NCI-H2227 treated with DMSO at 0.1 percent for 48 hours (cell line): Measurements from ENCODE around the gene LACTBL1.

ENCODE experiments used
- DNase-seq: peaks from one replicate; lab custom pipeline; 2025; lab: John Stamatoyannopoulos, UW

LACTBL1 gene

DNA sequence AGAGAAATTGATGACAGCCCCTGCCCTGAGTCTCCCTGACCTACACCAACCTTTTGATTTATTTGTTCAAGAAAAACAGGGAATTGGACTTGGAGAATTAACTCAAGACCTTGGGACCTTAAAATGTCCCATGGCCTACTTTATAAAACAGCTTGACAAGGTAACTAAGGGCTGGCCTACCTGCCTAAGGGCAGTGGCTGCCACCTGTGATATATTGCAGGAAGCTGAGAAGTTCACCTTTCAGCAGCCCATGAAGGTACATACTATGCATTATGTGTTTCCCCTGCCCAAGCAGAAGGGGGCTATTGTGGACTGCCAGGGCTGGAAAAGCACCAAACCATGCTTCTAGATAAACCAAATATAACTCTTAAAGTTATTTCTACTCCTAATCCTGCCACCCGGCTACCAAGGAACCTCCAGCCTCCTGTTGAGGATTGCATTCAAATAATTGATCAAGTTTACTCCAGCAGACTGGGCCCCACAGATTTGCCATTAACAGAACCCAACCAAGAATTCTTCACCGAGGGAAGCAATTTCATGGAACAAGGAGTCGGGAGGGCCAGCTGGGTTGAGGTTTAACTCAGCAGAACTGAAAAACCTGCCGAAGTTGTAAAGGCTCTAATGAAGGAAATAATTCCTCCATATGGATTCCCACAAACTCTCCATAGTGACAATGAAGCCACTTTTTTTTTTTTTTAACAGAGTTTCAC lies 28.2 kb downstream of the LACTBL1 start:
- DNase-seq: no peak

DNA sequence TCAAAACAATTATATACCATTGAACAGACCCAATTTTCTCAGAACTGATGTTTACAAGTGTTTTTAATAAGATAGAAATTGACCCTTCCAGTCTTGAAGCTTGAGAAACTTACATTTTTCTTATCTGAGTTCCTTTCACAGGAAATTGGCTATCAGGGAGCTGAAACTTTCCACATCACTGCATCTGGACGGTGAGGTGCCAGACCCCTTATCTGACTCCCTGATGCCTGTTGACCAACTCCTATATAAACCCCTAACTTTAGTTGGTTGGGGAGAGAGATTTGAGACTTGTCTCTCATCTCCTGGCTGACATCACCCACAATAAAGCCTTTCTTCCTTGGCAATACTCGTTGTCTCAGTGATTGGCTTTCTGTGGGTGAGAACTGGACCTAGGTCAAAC lies 31.4 kb downstream of the LACTBL1 start:
- DNase-seq: no peak

DNA sequence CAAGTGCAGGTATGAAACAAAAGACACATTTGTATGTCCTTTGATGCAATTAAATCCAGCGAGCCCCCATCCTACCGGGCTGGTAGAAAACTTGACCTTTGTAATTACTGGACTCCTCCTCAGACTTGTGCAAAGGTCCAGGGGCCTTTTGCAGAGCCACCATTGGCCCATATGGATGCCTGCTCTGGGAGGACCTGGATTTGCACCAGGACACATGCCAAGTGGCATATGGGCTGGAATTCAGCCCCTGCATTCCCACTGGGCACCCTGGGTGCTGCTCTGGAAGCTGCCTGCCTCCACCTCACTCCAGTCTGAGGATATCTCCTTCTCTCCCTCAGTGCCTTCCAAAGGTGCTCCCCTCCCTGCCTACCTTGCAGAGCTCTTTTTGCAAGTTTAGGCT lies 36.0 kb downstream of the LACTBL1 start:
- no peak for DNase-seq

DNA sequence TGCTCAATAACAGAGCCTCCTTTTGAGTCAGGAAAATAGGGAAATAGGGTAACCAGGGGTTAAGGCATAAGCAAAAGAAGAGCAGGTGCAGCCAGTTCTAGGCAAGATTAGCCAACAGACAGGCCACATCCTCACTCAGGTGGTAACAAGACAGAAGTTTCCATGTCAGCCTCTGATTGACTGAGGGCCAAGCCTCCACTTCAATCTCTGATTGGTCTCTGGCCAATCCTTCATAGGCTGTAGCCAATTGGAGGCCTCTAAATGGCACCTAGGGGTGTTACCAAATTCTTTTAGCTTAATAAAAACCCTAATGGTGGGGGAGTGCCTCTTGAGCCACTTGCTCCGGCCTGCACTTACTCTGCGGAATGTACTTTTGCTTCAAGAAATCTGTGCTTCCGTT lies 37.2 kb downstream of the LACTBL1 start:
- DNase-seq: no peak

DNA sequence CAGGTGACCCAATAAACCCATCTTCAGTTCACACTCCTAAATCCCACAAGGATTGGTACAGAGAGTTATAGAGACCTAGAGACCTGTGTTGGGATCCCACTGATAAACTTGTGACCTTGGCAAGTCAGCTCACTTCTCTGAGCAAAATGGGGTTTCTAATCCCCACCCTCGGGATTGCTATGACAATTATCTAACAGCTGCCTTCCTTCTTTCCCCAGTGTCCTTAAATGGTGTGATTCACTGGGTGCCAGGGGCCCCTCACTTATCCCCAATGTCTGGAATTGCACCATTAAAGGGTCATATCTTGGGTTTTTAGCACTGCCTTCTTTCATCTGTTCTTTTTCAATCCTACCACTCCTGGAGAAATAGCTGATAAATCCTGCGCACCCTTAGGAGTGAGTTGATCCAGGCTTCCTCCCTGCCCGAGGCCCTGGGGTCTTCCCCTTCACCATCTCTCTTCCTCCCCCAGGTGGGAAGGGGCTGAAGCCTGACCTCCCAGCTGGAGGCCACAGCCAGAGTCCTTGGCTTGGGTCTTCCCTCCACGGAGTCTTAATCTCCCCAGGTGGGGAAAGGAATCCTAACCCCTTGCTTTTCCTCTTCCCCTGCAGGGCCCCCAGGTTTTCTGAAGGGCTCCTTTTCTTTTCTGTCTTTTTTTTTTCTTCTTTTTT lies 39.7 kb downstream of the LACTBL1 start:
- no peak for DNase-seq

DNA sequence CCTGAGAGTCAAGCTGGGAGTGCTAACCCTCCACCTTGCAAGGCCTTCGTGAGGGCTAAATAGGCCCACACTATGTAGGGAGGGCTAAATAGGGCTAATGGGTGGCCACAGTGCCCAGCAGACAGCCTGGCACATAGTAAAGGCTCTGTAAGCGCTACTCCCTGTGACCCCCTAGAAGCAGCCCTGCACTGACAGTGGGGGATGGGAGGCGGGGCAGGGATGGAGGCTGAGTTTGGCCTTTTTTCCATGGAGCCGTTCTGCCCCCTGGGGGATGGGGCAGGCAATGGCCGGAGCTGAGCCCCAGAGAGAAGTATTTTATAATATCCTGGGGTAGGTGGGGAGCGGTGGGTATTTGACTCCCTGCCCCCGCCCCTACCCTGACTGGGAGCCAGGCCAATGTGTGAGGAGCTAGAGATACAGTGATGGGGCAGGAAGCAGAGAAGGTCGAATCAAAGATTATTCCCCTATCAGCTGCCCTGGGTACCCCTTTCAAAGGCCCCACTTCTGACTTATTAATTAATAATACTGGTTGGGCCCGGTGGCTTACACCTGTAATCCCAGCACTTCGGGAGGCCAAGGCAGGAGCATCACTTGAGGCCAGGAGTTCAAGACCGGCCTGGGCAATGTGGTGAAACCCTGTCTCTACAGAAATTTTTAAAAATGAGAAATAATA lies 42.3 kb downstream of the LACTBL1 start:
- no peak for DNase-seq

DNA sequence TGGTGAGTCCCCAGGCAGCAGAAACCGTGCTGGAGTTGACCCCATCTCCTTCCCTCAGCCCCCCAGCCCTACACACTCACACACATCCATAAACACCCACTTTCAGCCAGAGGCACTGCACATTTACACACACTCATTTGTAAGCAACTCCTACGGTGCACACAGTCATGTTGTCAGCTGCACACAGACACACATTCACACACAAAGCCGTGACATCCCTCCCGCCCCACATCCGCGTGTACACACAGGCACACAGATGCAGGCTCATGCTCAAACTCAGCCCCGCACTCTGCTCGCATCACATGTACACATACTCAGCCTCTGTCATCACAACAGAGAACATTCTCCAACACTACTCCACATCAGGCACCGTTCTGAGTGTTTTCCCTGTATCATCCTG lies 47.6 kb downstream of the LACTBL1 start:
- DNase-seq: no peak

DNA sequence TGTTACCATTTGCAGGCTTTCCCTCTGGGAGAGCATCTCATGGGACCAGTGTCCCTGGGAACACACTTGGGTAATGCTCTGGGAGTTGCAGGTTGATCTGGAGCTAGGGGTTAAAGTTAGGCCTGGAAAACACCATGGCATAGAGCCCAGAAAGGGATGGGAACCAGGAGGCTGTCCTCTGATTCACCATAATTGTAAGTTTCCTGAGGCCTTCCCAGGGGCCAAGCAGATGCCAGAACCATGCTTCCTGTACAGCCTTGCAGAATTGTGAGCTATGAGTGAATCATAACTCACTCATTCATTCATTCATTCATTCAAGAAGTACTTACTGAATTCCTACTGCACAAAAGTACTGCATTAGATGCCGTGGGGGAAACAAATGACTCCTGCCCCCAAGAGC lies 50.0 kb downstream of the LACTBL1 start:
- no peak for DNase-seq

DNA sequence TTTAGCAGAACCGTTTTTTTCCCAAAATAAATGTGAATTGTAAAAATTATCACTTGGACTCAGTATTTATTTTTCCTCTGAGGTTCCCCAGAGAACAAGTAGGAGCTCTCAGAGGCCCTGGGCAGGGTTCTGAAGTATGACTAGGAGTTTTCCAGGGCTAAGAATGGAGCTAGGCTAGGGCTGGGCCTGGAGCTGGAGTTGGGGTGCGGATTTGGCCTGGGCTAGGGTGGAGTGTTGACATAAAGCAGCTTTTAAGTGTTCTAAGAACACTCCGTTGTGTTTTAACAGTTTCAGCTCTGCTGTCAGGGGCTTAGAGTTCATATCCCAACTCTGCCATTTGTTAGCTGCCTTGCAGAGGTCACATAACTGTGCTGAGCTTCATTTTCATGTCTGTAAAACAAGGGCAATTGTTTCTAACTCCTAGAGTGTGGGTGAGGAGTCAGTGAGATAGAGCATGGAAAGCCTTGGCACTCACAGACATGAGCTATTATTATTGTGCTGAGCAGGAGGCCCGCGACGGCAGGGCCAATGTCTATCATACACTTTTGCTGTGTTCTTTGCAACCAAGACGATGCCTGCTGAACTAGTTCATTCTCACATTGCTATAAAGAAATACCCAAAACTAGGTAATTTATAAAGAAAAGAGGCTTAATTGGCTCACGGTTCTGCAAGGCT lies 51.1 kb downstream of the LACTBL1 start:
- no peak for DNase-seq

DNA sequence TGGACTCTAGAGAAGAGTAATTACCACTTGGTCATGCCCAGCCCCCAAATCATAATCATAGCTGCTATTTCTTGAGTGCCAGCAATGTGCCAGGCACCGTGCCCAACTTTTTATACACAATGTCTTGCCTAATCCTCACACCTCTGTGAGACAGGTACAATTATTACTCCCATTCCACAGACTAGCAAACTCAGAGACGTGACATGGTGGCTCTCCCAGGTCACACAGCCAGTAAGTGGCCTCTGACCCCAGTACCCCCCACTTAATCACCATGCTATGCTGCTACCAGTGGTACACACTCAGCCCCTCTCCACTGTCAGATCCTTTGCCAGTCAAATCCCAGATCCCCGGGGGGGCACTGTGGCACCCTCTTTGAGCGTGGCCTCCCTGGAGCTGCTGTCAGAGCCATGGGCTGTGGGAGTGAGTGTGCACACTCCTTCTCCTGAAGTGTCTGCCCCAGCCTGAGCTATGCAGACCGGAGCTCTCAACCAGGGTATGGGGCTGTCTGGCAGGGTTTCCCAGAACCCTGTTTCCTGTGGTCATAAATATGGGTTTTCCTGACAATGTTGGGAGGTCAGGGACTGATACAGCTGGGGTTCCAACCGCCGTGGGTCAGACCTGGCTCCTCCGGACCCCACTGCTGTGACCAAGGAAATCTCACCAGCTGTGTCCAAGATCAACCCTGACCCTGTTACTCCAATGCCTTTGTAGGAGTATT lies 51.8 kb downstream of the LACTBL1 start:
- no peak for DNase-seq

DNA sequence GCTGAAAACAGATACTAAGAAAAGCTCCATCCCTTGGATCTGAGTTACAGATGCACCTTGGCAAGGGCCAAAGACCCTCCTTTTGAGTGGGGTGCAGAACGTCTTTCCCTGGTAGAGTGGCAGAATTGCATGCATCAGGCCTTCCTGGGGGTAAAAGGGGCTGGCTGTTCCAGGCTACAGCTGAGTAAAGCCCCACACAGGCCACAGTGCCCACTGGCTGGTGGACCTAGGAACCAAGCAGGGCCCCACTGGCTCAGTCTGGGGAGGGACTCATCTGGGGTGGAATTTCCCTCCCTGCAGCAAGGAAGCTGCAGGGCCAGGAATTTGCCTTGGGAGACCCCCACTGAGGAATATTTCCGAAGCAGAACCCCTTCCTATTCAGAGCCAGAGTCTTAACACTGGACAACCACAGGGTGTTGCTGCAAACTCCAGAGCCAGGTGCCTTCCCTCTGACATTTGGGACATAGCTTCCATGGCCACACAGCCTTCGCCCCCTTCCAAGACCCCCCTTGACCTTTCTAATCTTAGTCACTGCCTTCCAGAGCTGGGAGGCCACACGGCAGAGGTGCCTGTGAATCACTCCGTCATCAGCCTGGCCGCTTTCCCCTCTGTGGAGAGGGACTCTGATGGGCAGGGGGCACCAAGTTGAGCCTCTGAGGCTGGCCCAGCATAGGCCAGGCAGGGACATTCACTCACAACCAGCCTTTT lies 52.5 kb downstream of the LACTBL1 start:
- no peak for DNase-seq

DNA sequence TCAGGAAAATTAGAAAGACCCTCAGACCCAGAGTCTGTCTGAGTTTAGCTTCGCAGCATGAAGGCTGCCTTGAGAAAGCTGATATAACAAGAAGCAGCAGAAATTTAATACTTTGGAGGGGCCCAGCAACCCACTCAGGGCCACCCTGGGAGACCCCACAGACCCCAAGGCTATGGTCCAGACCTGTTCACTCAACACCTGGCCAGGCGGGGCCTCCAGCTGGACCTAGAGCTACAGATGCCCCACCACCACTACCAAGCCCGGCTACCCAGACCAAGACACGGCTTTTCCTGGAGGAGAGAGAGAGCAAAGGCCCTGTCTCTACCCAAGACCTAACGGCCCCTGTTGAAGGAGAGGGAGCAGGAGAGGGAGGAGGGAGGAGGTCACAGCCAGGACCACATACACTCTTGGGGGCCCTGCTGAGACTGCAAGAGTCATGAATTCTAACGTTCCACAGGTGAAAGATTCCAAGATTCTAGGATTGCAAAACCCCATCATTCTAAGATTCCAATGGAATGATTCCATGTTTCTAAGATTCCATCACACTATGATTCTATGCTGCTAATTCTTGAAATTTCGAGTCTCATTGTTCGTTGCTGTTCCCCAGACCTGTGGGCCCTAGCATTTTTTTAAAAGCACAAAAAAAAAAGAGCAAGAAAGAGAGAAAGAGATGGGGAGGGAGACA lies 53.2 kb downstream of the LACTBL1 start:
- DNase-seq: no peak

DNA sequence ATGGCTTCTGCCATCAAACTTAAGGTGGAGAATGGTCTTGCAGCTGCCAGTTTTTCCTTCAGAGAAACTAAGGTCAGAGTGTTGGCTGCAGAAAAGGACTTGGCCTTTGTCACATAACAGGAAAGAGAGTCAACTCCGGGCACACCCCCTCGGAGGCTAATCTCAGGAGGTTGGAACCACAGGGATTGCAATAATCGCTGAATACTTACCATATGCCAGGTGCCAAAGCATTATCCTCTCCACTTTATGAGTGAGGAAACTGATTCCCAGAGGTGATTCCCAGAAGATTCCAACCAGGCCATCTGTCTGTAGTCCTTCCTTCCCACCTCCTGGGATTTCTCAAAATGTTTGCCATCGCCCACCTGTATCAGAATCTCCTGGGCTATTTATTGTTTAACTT lies 54.0 kb downstream of the LACTBL1 start:
- no peak for DNase-seq

DNA sequence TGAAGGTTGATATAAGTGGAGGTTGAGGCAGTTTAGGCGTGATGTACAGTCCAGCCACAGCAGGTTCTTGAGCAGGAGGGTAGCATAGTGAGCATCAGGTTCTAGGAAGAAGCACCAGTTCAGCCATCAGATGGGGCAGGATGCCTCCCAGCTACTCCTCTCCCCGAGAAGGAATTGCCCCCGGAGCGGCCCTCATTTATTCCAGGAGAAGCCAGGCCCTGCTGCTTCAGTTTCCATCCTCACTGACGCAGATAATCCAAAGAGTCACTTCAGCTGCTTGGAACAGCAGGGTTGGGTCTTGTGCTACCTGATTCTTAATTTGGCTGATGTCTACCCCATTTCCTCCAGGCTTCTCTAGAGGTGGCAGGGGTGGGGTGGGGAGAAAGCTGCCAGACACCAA lies 54.7 kb downstream of the LACTBL1 start:
- DNase-seq: no peak

DNA sequence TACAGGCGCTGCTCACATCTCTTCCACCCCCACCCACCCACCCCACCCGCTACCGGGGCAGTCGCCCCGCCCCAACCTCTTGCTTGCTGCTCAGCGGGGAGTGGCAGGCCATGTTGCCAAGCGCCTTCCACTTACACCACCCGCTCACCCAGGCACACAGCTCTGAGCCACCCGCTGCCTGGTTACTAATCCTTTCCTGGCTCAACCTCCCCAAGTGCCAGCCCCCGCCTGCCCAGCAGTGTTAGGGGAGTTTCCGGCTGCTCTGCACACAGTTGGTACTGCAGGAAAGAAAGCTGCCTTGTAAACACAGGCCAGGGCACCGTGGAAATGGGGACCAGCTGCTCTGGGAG lies 56.2 kb downstream of the LACTBL1 start:
- no peak for DNase-seq

DNA sequence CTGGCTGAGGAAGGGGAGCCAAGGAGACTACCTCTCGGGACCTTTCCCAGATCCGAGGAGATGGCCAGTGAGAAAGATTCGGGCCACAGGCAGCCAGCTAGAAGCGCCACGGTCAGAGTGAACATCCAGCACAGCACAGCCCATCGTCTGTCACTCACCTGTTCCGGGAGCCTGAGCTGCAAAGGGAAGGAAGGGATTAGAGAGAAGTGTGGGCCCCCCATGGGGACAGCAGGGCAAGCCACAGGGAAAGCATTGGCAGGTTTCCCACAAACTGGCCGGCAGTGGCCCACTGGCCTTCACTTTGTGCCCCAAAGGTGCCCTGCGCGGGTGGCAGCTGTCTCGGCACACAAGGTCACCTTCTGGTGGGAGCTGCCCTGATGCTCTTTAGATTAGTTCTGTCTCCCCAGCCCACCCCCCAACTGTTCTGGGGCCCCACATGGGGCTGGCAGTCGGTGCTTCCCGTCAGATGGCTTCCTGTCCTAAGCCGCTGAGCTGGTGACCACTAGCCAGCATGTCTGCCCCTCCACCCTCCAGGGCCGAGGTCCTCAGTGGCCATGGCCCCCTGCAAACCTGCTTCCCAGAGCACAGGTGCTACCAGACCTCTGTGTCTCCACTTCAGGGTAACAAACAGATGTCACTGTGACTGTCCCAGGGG lies 56.7 kb downstream of the LACTBL1 start:
- no peak for DNase-seq

DNA sequence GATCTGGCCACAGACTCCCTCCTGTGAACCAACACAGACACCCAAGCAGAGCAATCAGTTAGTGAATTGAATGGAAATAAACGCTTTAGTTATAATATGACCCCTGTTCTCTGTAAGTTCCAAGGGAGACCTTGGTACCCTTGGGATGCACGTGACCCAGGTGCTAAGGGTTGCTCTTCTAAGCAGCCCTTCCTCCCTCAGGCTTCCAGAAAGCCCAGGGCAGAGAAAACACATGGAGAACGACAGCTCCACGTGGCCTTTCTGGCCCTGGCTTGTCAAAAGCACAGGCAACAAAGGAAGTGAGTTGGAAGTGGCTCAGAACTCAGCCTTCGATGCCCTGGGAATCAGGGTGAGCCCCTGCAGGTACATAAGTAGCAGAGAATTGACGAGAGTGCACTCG lies 57.4 kb downstream of the LACTBL1 start:
- no peak for DNase-seq

DNA sequence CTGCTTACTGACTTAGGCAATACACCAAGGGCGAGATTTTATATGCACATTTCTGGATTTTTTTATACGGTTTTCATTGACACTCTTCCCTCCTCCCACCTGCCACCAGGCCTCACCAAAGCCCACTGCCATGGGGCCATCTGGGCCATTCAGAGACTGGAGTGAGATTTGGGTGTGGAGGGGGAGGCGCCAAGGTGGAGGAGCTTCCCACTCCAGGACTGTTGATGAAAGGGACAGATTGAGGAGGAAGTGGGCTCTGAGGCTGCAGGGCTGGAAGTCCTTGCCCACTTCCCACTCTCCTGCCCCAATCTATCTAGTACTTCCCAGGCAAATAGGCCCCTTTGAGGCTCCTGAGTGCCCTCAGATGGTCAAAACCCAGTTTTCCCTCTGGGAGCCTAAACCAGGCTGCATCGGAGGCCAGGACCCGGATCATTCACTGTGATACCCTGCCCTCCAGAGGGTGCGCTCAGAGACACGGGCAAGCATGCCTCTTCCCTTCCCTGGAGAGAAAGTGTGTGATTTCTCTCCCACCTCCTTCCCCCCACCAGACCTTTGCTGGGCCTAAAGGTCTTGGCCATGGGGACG lies 57.9 kb downstream of the LACTBL1 start:
- no peak for DNase-seq

DNA sequence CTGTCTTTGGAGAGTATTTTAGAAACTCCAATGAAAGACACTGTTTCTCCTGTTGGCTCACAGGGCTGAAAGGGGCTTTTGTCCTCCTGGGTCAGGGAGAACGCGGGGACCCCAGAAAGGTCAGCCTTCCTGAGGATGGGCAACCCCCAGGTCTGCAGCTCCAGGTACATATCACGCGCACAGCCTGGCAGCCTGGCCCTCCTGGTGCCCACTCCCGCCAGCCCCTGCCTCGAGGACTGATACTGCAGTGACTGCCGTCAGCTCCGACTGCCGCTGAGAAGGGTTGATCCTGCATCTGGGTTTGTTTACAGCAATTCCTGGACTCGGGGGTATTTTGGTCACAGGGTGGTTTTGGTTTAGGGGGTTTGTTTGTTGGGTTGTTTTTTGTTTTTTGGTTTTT lies 58.5 kb downstream of the LACTBL1 start:
- no peak for DNase-seq
